K562 (cell line): Measurements from ENCODE around the gene OR2B2. TPM values are rescaled to one million over a fixed set of nuclear protein-coding genes. Genes with fewer than 3 reads are reported as not detected.

Experiments used
- ARID3B ChIP-seq: fragments of 250-450 bp; sonication (Bioruptor Pico); IDR thresholded peaks from 2 replicates; pipeline ENCODE4 v1.4.0; 2020; ENCODE audit warnings: borderline replicate concordance
- BHLHE40 ChIP-seq: IDR thresholded peaks from 2 replicates; pipeline ENCODE4 v1.6.1; 2011; ENCODE audit warnings: low read length, improper control_type of control experiment
- BRF2 ChIP-seq: IDR thresholded peaks from 3 replicates; pipeline ENCODE4 v1.6.1; 2011; ENCODE audit warnings: borderline replicate concordance, mild to moderate bottlenecking; ENCODE audit not compliant: insufficient read length, insufficient read depth
- CUX1 ChIP-seq: fragments of 200-800 bp; sonication (Bioruptor generic); IDR thresholded peaks from 2 replicates; pipeline ENCODE4 v1.6.1; 2016; ENCODE audit warnings: missing genetic modification characterization, missing compliant biosample characterization
- MAFF ChIP-seq: IDR thresholded peaks from 2 replicates; pipeline ENCODE4 v1.6.1; 2012; ENCODE audit warnings: low read length, improper control_type of control experiment
- PTTG1 ChIP-seq: fragments of 450-650 bp; IDR thresholded peaks from 2 replicates; pipeline ENCODE4 v1.6.1; 2016; ENCODE audit warnings: low read depth, mild to moderate bottlenecking, missing genetic modification characterization, missing compliant biosample characterization
- RFX7 ChIP-seq: fragments of 250-450 bp; sonication (Bioruptor Pico); IDR thresholded peaks from 2 replicates; pipeline ENCODE4 v1.5.1; 2021; ENCODE audit warnings: mild to moderate bottlenecking
- SAFB ChIP-seq: fragments of 200-400 bp; formaldehyde crosslinking; IDR thresholded peaks from 2 replicates; pipeline ENCODE4 v1.6.1; 2017; ENCODE audit warnings: low read depth, low read length, borderline replicate concordance
- STAT5B ChIP-seq: fragments of 250-450 bp; sonication (Bioruptor Pico); IDR thresholded peaks from 2 replicates; pipeline ENCODE4 v1.8.0; 2021; ENCODE audit warnings: mild to moderate bottlenecking, inconsistent platforms
- STAT6 ChIP-seq: sonication (generic); formaldehyde crosslinking; IDR thresholded peaks from 2 replicates; pipeline ENCODE4 v1.8.1; 2023; ENCODE audit warnings: mild to moderate bottlenecking, missing genetic modification reagents
- TCF3 ChIP-seq: sonication (generic); formaldehyde crosslinking; IDR thresholded peaks from 2 replicates; pipeline ENCODE4 v1.4.0; 2020; ENCODE audit warnings: mild to moderate bottlenecking, missing genetic modification reagents
- ZC3H4 ChIP-seq: sonication (generic); formaldehyde crosslinking; IDR thresholded peaks from 2 replicates; pipeline ENCODE4 v1.9.0; 2021; ENCODE audit warnings: missing genetic modification reagents, borderline replicate concordance
- ZNF197 ChIP-seq: fragments of 200-800 bp; sonication (Bioruptor generic); IDR thresholded peaks from 2 replicates; pipeline ENCODE4 v1.6.1; 2016; ENCODE audit warnings: low read depth, missing genetic modification characterization, missing compliant biosample characterization
- ZNF41 ChIP-seq: fragments of 250-450 bp; sonication (Bioruptor Pico); conservative IDR thresholded peaks from 2 replicates; pipeline ENCODE4 v1.4.0; 2020; ENCODE audit warnings: mild to moderate bottlenecking
- ZNF444 ChIP-seq: fragments of 250-450 bp; sonication (Bioruptor Pico); IDR thresholded peaks from 2 replicates; pipeline ENCODE4 v1.4.0; 2020; ENCODE audit warnings: mild to moderate bottlenecking, moderate library complexity
- ZNF77 ChIP-seq: fragments of 250-450 bp; sonication (Bioruptor Pico); IDR thresholded peaks from 2 replicates; pipeline ENCODE4 v1.5.0; 2020
- polyA plus RNA-seq, 8 experiments: library from polyadenylated mRNA; depleted of rRNA in 4 of 8; stranded (reverse) in 5 of 8; unstranded in 3 of 8; fragments of >200 nt; fragmentation: Nextera tagmentation in 2 of 8; fragmentation: Illumina TruSeq in 1 of 8; extraction: Ambion mirVana in 2 of 8; extraction: Trizol in 1 of 8; gene quantifications; 2 replicates each; pipeline versions ENCODE4 v1.2.1 to v1.2.3, GENCODE V29; 2011 to 2014; ENCODE audit warnings: inconsistent platforms in 1 of 8, missing spikeins in 1 of 8
- total RNA-seq, 7 experiments: library from RNA; depleted of rRNA in 6 of 7; stranded (reverse); fragments of >200 nt in 6 of 7; fragmentation: Illumina TruSeq in 2 of 7; extraction: Trizol in 2 of 7; gene quantifications; 2 replicates each; pipeline versions ENCODE4 v1.2.1 to v1.2.3, GENCODE V29; 2011 to 2021; ENCODE audit warnings: low replicate concordance in 1 of 7

The OR2B2 gene
- total and polyA plus RNA-seq, 9 of the 15 experiments (the other 6 are each of a cell fraction or from before 2014, with no cell fraction given): 0.24 TPM; not detected in 8

GRCh38 chr6:27890445-27891319 lies 21.5 kb downstream of the OR2B2 start (continued):
- TF ChIP-seq ZNF41 (no peak), RFX7 (CRISPR knock-in tag) (no peak), ZC3H4 (peak; percentile 87; the same call in 1 of the 2 replicates), ZNF444 (CRISPR knock-in tag) (no peak), CUX1 (CRISPR knock-in tag) (0 out of 2 replicates have a peak, but pooled peaks have one; percentile 46), TCF3 (no peak), ZNF77 (CRISPR knock-in tag) (no peak), MAFF (no peak), SAFB (peak; percentile 45; the same call in 1 of the 2 replicates), STAT6 (CRISPR knock-in tag) (0 out of 2 replicates have a peak, but pooled peaks have one; percentile 18), STAT5B (CRISPR knock-in tag) (no peak), BHLHE40 (no peak), PTTG1 (tag) (no peak), ARID3B (CRISPR knock-in tag) (no peak), ZNF197 (no peak), BRF2 (no peak)
